GM19397 (cell line): ENCODE measurements around the gene SCIN.

Experiments used
- ATAC-seq: cut with Tn5 transposase; IDR thresholded peaks from one replicate; pipeline ENCODE4 v1.9.1; 2021; ENCODE audit warnings: mild to moderate bottlenecking, moderate library complexity; ENCODE audit not compliant: unreplicated experiment

Gene SCIN

DNA sequence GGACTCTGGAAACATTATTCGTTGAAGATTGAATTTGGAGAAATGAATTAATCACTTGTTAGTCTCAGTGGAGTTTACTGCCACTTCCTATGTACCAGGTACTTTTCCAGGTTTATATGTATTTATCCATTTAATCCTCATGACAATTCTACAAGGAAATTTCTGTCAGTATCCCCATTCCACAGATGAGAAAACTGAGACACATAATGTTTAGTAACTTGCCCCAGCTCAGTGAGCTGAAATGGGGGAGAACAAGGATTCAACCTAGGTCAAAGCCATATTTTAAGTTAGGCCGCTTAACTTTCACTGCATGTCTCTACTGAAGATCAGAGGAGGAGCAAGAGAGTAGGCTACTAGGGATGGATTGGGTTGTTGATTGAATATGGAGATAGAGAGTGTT, 4.6 kb upstream of the SCIN start:
- no peak for ATAC-seq

DNA sequence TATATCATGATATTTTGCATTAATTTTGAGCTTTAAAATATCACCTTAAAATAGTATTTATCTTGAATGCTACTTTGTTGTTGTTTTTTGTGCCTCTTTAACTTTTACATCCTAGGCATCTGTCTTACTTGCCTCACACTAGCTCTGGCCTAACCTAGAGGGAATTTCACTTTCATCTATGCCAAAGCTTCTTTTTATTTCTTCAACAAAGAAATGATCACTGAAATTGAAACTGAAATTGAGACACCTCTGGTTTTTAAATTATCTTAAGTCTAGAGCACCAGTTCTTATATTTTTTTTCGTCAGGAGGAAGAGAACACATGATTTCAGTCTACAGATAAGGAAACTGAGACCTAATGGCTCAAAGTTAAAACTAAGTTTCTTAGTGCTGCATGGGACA, 3.5 kb upstream of the SCIN start:
- peak; percentile 68 for ATAC-seq

DNA sequence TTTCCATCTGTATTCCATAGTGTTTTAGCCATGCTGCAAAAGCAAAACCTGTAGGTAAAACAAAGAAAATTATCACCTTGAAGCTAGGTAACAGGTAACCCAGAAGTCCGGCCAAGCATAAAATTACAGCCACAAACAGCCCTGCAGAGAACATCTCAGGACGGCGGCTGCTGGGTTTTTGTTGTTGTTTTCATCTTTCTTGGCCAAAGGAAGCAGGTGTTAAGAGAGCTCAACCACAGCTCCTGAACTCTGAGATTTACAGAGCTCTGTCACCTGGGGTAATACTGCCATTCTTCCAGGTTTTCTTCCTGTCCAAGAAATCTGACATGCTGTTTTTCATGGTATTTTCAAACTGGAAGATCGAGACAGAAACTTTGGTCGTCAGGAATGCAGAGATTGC, 847 bp upstream of the SCIN start:
- ATAC-seq: peak; percentile 39

DNA sequence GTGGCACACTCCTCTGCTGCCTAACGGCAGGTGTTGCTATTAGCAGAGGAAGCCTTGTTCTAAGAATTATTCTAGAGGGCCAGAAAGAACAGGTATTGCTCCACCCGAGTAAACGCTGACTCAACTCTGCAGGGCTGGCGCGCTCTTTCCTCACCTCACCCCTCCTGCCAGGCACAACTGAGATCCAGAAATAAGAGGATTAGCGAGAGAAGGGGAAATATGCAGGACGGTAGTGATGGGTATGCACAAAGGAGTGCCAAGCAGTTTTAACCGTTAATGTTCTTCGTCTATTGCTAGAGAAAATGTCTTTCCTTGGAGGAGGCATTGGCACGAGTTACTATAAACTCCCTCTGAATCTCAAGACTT, 369 bp upstream of the SCIN start:
- no peak for ATAC-seq

DNA sequence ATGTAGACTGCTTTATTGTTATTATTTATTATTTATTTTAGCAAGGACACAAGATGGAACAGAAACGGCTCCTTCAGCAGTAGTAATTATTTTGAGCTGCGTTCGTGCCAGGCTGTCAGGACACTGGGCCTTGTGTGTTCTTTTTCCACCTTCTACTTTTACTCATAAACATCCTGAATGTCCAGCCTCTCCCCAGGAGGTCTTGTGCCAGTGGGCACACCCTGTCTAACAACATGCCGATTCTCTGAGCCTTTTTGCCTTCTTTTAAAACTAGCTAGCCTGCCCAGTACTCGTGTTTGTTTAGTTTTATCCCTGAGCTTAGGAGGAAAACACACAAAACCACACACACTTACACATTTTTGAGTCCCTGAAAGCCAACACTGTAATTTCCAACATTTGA, 1.2 kb downstream of the SCIN start:
- ATAC-seq: no peak

DNA sequence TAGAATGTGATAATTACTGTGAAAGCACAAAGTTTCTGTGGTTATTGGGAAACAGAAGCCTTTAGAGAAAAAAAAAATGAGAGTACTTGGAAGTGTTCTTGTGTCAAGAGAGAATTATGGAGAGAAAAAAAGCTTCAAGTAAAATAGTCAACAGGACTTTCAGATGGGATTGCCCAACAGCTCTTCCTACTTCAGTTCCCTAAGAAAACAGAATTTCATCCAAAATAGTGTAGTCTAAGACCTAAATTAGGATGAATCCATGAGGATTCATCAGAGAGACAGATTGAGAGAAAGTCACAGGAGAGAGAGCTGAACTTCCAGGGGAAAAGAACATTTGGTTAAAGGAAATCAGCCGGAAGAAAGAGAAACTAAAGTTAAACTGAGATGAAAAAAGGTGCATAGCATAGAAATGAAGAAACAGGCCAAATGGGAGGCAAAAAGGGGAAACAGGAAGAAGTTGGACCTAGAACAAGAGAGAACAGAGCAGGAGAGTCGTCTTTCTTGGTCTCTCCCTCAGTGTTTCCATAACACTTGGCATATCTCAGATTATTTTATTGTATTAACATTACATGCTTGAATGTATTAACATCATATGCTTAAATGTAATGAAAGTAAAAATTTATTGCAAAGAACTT, 2.5 kb downstream of the SCIN start:
- no peak for ATAC-seq

DNA sequence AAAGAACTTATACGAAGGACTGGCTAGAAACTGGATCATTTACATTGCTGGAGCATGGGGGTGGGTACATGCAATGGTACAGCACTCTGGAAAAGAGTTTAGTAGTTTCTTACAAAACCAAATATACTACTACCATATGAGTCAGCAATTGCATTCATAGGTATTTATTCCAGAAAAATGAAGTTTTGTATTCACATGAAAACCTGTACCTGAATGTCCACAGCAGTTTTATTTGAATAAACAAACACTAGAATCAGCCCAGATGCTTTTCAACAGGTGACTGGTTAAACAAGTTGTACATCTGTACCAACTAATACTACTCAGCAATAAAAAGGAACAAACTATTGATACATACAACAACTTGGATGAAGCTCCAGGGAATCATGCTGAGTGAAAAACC, 3.4 kb downstream of the SCIN start:
- no peak for ATAC-seq

DNA sequence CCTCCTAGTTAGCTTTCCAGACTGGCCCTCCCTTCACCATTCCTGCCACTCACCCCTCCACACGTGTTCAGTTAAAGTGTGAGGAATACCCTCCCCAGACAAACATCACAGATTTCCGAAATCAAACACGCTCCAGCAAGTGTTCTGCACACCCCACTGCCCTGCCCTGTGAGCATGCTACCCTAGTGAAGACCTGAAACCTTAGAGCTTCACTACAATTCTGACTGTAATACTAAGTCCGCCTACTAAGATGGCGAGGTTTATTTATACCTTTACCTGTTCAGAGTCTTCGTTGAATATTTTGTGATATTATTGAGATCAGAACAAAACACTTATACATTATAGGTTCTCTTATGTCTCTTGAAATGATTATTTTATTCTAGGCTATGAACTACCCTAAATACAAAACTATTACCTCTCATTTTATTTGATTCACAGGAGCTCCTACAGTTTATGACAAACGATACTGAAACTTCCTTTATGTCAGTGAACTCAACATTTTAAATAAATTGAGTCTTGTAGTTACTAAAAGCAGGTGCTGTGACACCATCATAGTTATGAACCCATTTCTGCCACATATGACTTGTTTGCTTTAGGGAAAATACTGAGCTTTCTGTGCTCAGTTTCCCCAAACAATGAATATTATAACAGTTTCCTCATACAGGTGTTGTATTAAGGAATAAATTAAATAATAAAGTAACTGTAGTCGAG, 8.6 kb downstream of the SCIN start:
- ATAC-seq: no peak

DNA sequence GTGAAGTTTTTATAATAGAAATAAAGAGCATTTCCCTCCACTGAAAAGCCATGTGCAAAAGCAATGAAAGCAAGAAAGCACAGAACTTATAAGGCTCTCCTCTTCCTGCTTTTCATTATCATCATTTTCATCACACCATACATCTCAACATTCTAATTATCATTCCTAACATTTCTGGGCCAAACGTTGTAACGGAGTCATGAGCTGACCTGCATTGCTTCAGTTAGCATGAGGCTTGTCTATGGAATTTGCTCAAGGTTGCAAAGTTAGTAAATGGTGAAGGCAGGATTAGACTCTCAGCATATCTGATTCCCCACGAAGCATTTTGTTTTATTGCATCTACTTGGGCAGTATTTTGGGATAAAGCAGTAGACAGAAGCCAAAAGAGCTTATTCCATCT, 11.4 kb downstream of the SCIN start:
- no peak for ATAC-seq

DNA sequence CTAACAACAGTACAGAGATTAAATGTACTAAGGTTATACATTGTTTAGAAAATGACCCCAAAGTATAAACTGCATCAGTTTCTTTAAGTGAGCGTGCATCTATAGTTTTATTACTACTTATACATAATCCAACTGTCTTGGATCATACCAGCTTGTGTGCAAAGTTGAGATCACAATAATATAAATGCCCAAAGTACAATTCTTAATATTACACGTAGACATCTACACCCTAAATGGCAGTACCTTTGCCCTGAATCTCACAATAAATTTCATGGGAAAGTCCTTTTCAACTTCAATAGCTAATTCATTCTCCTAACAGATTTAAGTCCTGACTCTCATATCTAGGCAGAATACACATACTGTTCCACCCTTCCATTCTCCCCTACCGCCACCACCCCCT, 11.8 kb downstream of the SCIN start:
- no peak for ATAC-seq

DNA sequence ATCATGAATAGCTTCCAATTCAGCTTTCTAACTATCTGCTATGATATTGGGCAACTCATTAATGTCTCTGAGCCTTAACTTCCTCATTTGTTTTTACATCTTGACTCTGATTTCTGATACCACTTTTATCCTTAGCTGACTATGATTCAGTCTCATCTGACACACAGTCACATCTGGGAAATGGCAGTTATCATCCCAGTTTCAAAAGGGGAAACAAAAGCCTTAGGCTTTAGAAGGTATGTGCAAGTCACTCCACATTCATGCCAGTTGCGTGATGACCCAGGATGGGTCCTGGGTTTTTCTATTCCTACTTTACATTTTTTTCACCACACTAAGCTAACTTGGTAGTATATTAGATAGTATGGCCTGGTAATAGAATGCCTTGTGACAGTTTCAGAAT, 12.7 kb downstream of the SCIN start:
- ATAC-seq: no peak

DNA sequence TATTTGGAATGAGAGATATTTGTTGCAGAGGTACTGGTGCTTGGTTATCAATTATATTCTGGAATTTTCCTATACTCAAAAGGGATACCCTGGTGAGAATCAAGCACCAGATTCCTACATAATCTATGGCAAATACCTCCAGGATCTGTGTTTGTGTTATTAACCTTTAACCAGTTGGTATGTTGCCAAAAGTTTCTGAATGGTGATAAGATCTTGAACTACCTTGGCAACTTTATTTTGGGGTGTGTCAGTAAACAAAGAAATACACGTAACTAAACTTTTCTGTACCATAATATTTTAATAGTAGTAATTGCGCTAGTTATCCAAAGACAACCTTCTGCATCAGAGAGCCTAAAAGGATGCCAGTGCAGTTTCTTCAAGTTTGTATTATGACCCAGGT, 13.4 kb downstream of the SCIN start:
- no peak for ATAC-seq

DNA sequence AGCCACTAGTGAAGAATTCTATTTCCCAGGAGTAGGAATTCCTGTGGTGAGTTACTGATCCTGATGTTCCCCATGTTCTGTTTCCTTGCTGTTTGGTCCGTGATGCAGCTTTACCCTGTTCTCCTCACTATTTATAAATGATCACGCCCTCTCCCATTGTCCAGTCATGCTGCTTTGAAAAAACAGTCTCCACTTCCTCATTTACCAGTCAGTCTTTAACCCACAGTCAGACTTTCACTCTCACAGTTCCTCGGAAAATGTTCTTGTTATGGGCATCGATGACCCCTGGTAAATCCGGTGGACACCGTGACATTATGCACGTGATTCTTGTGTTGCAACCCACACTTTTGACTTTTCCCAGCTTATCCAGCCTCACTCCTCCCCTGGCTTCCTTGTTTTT, 14.4 kb downstream of the SCIN start:
- ATAC-seq: peak; percentile 96

DNA sequence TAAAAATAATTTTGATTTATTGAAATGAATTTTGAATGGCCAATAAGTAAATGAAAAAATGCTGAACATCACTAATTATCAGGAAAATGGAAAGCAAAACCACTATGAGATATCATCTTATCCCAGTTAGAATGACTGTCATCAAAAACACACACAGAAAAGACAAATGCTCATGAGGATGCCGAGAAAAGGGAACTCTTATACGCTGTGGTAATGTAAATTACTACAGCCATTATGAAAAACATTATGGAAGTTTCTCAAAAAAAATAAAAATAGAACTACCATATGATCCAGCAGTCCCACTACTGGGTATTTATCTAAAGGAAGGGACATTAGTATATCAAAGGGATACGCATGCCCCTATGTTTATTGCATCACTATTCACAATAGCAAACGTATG, 15.8 kb downstream of the SCIN start:
- no peak for ATAC-seq

DNA sequence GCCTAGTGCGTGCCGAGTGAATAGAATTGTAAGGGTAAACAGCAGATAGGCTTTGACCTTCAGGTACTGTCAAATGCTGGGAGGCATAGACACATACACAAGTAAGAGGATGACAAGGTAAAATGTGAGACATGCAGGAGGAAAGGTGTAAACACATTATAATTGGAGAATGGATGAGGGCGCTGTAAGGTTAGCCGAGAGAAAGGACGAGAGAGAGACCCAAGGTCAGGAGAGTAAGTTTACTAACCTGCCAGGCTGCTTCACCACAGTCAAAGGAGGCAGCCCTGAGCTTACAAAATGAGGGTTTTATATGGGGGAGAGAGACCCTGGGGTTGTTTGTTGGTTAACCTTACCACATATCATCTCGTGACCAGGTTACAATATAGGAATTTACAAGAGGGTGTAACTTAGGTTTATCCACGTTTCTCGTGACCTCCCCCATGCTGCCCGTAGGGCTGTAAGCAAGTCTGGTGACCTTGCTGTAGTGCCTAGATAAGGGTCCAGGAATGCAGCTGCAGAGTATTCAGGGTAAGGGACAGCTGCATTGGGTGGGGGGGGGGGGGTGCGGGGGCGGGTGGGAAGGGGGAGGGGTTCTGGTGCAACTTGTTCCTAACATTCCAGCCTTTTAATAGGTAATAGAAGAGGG, 17.9 kb downstream of the SCIN start:
- no peak for ATAC-seq

DNA sequence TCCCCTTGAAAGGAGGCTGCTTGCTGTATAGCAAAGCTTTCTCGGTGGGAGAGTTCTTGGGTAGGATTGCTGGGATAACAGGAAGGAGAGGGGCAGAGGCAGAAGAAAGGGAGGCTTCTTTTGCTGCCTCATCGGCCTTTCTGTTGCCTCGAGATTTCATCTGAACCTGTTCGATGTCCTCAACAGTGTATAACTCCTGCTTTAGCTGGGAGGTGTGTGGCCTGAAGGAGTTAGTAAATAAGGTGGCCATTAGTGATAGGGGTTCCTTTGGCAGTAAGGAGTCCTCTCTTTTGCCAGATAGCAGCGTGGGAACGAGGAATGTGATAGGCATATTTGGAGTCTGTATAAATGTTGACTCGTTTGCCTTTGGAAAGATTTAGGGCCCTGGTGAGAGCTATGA, 20.0 kb downstream of the SCIN start:
- ATAC-seq: no peak

DNA sequence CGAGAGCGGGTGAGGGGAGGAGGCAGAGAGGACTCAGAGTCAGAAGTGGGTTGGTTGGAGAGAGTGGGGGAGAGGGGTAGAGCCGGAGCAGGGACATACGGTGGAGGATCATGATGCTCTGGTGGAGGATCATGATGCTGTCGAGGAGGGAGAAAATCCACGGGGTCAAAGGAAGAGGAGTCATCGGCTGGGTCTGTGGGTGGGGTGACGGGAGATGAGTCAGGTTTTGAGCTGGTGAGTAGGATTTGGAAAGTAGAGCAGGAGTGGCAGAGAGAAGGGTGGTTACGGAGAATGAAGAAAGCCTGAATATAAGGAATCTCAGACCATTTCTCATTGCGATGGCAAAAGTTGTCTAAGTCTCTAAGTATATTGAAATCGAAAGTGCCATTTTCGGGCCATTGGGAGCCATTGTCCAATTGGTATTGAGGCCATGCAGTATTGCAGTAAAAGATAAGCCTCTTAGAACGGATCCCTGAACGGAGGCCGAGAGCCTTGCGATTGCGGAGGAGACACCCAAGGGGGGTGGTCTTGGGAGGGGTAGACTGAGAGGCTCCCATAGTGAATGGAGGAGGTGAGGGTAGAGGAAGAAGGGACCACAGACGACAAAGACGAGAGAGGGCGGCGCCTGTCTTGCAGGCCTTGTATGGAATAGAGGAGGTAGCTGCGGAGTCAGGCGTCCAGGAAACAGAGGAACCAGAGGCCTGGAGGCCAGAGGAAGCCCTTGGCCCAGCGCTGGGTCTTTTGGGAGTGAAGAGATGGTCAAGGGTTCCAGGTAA, 23.8 kb downstream of the SCIN start:
- ATAC-seq: no peak

DNA sequence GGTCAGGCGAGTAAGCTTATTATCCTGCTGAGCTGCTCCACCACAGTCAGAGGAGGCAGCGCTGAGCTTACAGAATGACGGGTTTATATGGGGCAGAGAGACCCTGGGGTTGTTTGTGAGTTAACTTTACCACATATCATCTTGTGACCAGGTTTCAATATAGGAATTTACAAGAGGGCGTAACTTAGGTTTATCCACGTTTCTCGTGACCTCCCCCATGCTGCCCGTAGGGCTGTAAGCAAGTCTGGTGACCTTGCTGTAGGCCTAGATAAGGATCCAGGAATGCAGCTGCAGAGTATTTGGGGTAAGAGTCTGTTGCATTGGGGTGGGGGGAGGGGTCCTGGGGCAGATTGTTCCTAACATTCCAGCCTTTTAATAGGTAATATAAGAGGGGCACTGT, 24.6 kb downstream of the SCIN start:
- ATAC-seq: no peak

DNA sequence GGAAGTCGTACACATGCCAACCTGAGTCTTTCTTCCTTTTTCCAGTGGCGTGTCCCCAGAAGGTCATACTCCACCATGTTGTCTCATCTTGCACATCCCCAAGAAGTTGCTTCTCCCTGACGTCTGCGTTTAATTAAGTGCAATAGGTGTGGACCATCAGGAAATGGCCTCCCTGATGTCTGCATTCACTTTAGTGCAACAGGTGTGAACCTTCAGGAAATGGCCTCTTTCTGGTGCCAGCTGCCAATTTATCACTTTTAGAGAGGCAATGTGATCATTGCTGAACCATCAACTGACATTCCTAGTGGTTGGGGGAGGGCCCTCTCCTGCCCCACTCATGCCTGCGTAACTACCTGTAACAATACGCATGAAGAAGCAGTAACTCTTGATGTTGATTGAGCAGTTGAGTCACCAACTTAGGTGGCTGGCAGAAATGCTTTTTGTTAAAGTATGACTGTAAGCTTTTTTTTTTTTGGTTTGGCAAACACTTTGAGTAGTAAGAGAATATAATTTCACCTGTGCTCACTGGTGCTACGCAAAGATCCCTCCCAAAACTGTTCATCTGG, 25.8 kb downstream of the SCIN start:
- ATAC-seq: no peak

DNA sequence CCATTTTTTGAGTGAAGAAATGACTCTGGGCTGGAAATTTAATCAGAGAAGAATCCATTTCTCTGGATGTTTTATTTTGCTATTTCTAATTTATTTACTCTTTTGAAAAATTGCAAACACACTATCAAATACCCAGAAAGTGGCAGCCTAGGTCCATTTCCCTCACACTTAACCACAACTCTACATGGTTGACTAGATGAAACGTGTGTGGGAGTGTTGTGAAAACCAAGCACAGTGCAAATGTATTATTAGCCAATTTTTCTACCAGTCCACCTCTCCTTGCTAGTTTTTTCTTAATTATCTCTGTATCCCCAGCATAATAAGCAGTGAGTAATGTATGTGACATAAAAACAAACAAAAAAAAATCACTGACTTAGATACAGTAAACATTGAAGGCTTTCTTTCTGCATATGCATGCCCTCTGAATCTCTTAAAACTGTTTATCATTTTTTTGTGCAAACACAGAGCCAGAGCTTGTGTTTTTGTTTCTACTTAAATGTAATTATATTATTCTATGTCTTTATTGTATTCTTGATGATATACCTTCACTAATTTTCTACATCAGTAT, 30.9 kb downstream of the SCIN start:
- ATAC-seq: peak; percentile 69

DNA sequence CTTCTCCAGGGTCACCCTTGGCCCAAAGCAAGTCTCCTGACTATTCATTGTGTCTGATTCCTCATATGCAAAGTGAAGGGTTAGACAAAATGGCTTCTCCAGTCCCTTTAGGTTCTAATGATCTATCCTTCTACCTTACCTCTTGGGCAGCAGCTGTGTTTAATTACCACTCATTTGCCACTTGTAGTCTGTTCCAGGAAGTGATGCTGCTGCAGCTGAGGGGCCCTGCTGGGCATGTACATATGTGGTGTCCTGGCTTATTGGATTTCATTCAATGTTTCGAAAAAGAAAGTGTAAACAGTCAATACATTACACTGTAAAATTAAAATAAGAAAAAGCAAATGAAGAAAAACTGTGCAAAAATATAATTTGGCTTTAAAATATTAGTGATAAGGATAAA, 36.6 kb downstream of the SCIN start:
- no peak for ATAC-seq
